K562 (cell line): ENCODE results near the gene RSAD1. TPM values are rescaled to one million over a fixed set of nuclear protein-coding genes. Genes with fewer than 3 reads are reported as not detected.
A peak's percentile ranks its signal among the peaks of the same experiment; 100 is the strongest.

Experiments
- ATAC-seq: fragments of 200-7000 bp; cut with Tn5 transposase; 3 replicates; pipeline ENCODE4 v1.9.1; 2020; ENCODE audit warnings: moderate library complexity
- BruUV-seq: library from RNA; stranded (reverse); fragments of 400-500 nt; replicated peaks from 2 replicates; lab custom pipeline; 2021; lab: Mats Ljungman, UMichigan
- CTCF ChIA-PET: fragments of 300-600 bp; formaldehyde crosslinking; extraction: SDS; loops from one replicate; lab custom pipeline; 2021; ENCODE audit warnings: low intra/inter-chr PET ratio; lab: Yijun Ruan, JAX
- POLR2A ChIA-PET: fragments of 300-600, 350-650 bp; sonication (Branson Sonifier 250); formaldehyde crosslinking; extraction: SDS; loops from one replicate; lab custom pipeline; 2021; ENCODE audit warnings: antibody characterized with exemption, inconsistent platforms; lab: Yijun Ruan, JAX
- DNase-seq, 4 experiments: peaks; one replicate each; pipeline versions ENCODE4 v3.0.0 to v3.0.0-alpha.2; 2011 to 2018; ENCODE audit warnings: low spot score in 3 of 4, mixed read lengths in 3 of 4; ENCODE audit errors: extremely low read depth in 1 of 4
- FAIRE-seq: peaks from 2 replicates; lab custom pipeline; 2011; peaks lifted over from hg19 to GRCh38; lab: Jason Lieb, UNC
- H2AFZ ChIP-seq: 2 replicates; pipeline ENCODE4 v1.6.0; 2011; ENCODE audit warnings: low read depth, low read length, control low read depth, inconsistent platforms
- H3K27ac ChIP-seq: fragments of 200-600 bp; 3 replicates; pipeline ENCODE4 v1.8.0; 2011; ENCODE audit warnings: low read depth, mild to moderate bottlenecking, control low read depth, inconsistent platforms, low read length, moderate library complexity, mixed read lengths; ENCODE audit errors: extremely low read depth
- H3K27me3 ChIP-seq, 2 experiments: fragments of 300-600 bp in 1 of 2; 2 replicates in 1 of 2; 3 replicates in 1 of 2; pipeline versions ENCODE4 v1.6.0 to v1.8.0; 2011; ENCODE audit warnings: inconsistent platforms in 2 of 2, low read length in 2 of 2, mild to moderate bottlenecking in 1 of 2, mixed read lengths in 1 of 2, moderate library complexity in 1 of 2; ENCODE audit not compliant: control insufficient read depth in 2 of 2, insufficient read depth in 2 of 2
- H3K36me3 ChIP-seq: fragments of 300-600 bp; 3 replicates; pipeline ENCODE4 v1.8.0; 2011; ENCODE audit warnings: mild to moderate bottlenecking, low read length, inconsistent platforms; ENCODE audit not compliant: control insufficient read depth, insufficient read depth
- H3K4me1 ChIP-seq, 2 experiments: fragments of 200-600 bp in 1 of 2; replicated peaks in 1 of 2; 2 replicates in 1 of 2; 3 replicates in 1 of 2; pipeline versions ENCODE4 v1.5.1 to v1.8.0; 2011; ENCODE audit warnings: inconsistent platforms in 2 of 2, low read length in 2 of 2, mild to moderate bottlenecking in 1 of 2, mixed read lengths in 1 of 2, moderate library complexity in 1 of 2; ENCODE audit not compliant: control insufficient read depth in 2 of 2, insufficient read depth in 2 of 2
- H3K4me2 ChIP-seq: 2 replicates; pipeline ENCODE4 v1.6.1; 2011; ENCODE audit warnings: low read length, control low read depth, inconsistent platforms, mixed read lengths; ENCODE audit not compliant: insufficient read depth
- H3K4me3 ChIP-seq: fragments of 200-600 bp; sonication (generic), shearing (Covaris generic); 2 replicates; pipeline ENCODE4 v1.5.1; 2016; ENCODE audit warnings: control low read depth, inconsistent platforms
- H3K79me2 ChIP-seq: fragments of 200-600 bp; 3 replicates; pipeline ENCODE4 v1.8.0; 2011; ENCODE audit warnings: low read length, inconsistent platforms; ENCODE audit not compliant: control insufficient read depth, insufficient read depth
- H3K9ac ChIP-seq, 2 experiments: 2 replicates each; pipeline versions ENCODE4 v1.6.0 to v1.6.1; 2011; ENCODE audit warnings: low read depth in 2 of 2, low read length in 2 of 2, control low read depth in 1 of 2, inconsistent platforms in 1 of 2, mild to moderate bottlenecking in 1 of 2, mixed read lengths in 1 of 2; ENCODE audit not compliant: insufficient read depth in 1 of 2
- H3K9me1 ChIP-seq: one replicate; pipeline ENCODE4 v1.6.0; 2011; ENCODE audit warnings: inconsistent platforms, mild to moderate bottlenecking, low read length, moderate library complexity; ENCODE audit not compliant: control insufficient read depth, insufficient read depth
- H3K9me3 ChIP-seq: replicated peaks from 2 replicates; pipeline ENCODE4 v1.5.1; 2011; ENCODE audit warnings: low read depth, low read length, inconsistent platforms; ENCODE audit not compliant: control insufficient read depth, insufficient read depth
- H4K20me1 ChIP-seq: replicated peaks from 2 replicates; pipeline ENCODE4 v1.6.1; 2011; ENCODE audit warnings: low read length, inconsistent platforms, mixed read lengths; ENCODE audit not compliant: control insufficient read depth, insufficient read depth
- CBX8 ChIP-seq: fragments of 200-600 bp; sonication (generic); IDR thresholded peaks from 2 replicates; pipeline ENCODE4 v1.6.1; 2012; ENCODE audit warnings: borderline replicate concordance, mixed run types, low read depth, mild to moderate bottlenecking, moderate library complexity, mixed read lengths, low read length, control low read depth, inconsistent platforms; ENCODE audit not compliant: poor library complexity, severe bottlenecking; ENCODE audit errors: extremely low read depth
- CSDE1 ChIP-seq, 2 experiments: fragments of 450-650 bp; IDR thresholded peaks; 2 replicates each; pipeline ENCODE4 v1.6.1; 2016; ENCODE audit warnings: mild to moderate bottlenecking in 1 of 2
- EGR1 ChIP-seq: fragments of 450-650 bp; conservative IDR thresholded peaks from 2 replicates; pipeline ENCODE4 v1.6.1; 2017; ENCODE audit warnings: mild to moderate bottlenecking
- MCM5 ChIP-seq: fragments of 450-650 bp; IDR thresholded peaks from 2 replicates; pipeline ENCODE4 v1.6.1; 2016; ENCODE audit warnings: low read depth
- OTX1 ChIP-seq: fragments of 450-650 bp; formaldehyde crosslinking; IDR thresholded peaks from 2 replicates; pipeline ENCODE4 v1.4.0; 2022; ENCODE audit warnings: mild to moderate bottlenecking
- TAL1 ChIP-seq: fragments of 450-650 bp; IDR thresholded peaks from 2 replicates; pipeline ENCODE4 v1.6.1; 2016; ENCODE audit warnings: mild to moderate bottlenecking
- WGBS: fragments of 100-300 bp; shearing (Covaris generic); methylation state at CpG from one replicate; pipeline ENCODE4 v1.1.6; 2016; ENCODE audit warnings: low coverage, mixed read lengths; ENCODE audit not compliant: insufficient coverage; ENCODE audit errors: missing lambda C conversion rate; 5-methylcytosine and 5-hydroxymethylcytosine counted together
- in situ Hi-C: fragments of 300-500 bp; cut with MboI; formaldehyde crosslinking; loops from 4 replicates; pipeline ENCODE4 v1.15.0; 2018; ENCODE audit warnings: inconsistent platforms, mixed read lengths
- intact Hi-C: fragments of 100-400 bp; cut with micrococcal nuclease; formaldehyde crosslinking; loops from 2 replicates; pipeline ENCODE4 v1.14.2; 2022
- polyA plus RNA-seq, 8 experiments: library from polyadenylated mRNA; depleted of rRNA in 4 of 8; stranded (reverse) in 5 of 8; unstranded in 3 of 8; fragments of >200 nt; fragmentation: Nextera tagmentation in 2 of 8; fragmentation: Illumina TruSeq in 1 of 8; extraction: Ambion mirVana in 2 of 8; extraction: Trizol in 1 of 8; gene quantifications; 2 replicates each; pipeline versions ENCODE4 v1.2.1 to v1.2.3, GENCODE V29; 2011 to 2014; ENCODE audit warnings: inconsistent platforms in 1 of 8, missing spikeins in 1 of 8
- total RNA-seq, 7 experiments: library from RNA; depleted of rRNA in 6 of 7; stranded (reverse); fragments of >200 nt in 6 of 7; fragmentation: Illumina TruSeq in 2 of 7; extraction: Trizol in 2 of 7; gene quantifications; 2 replicates each; pipeline versions ENCODE4 v1.2.1 to v1.2.3, GENCODE V29; 2011 to 2021; ENCODE audit warnings: low replicate concordance in 1 of 7

RSAD1 gene
- total and polyA plus RNA-seq, 9 of the 15 experiments (the other 6 are each of a cell fraction or from before 2014, with no cell fraction given): 4.5 to 42.5 (median 26.8) TPM

DNA sequence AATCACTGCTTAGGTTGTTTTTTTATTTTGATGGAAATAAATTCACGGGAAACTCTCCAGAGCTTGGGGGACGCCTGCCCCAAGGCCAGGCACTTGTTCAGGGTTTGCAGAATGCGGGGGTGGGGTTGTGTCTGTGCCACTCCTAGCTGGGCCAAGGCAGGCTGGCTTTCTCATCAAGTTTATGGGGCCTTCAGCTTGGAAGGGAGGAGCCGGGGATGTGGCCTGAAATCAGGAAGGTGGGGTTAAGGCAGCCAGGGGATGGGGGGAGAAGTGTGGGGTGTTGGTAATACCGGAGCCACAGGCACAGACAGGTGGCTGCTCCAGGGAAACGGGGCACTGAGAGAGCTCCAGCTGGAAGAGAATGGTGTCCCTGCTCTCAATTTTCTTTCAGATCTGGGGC lies 8.2 kb upstream of the RSAD1 start:
- Histone ChIP-seq H4K20me1 (peaks cover 12% of the 10 kb centered on the region), H2AFZ (no peak overlapping the region), H3K27me3 (peaks cover 27 to 77% of the 10 kb centered on the region in 2 experiments; a peak in 4 of 5 replicates), H3K9me1 (no peaks in the 10 kb centered on the region), H3K9me3 (no peaks in the 10 kb centered on the region), H3K4me3 (no peak overlapping the region), H3K79me2 (no peaks in the 10 kb centered on the region), H3K36me3 (no peaks in the 10 kb centered on the region), H3K4me1 (peaks cover 0 to 25% of the 10 kb centered on the region in 2 experiments; a peak in 2 of 5 replicates), H3K4me2 (no peak overlapping the region), H3K9ac (no peak overlapping the region; a peak in 1 of 4 replicates), H3K27ac (no peak overlapping the region)
- in situ Hi-C loops (no loop called here), intact Hi-C loops (loop anchor here (10.0 kb wide), 1 partner anchor 176 kb away; no protein-coding TSS in a partner anchor)
- WGBS: 11% methylated on average over 6 of the region's 6 CpGs
- ATAC-seq (no peak), DNase-seq (no peak), FAIRE-seq (no peak)
- TF ChIP-seq EGR1: 0 out of 2 replicates have a peak, but pooled peaks have one; percentile 5
- TF ChIP-seq MCM5: no peak
- TF ChIP-seq OTX1 (CRISPR knock-in tag): no peak
- no peak for TF ChIP-seq CSDE1 (IDR thresholded peaks at IDR 0.05)
- no peak for TF ChIP-seq CBX8
- TF ChIP-seq TAL1: no peak
- no TSS peak for BruUV-seq
- ChIA-PET CTCF (no interaction called here), POLR2A (interaction anchor here (0.6 kb wide), 1 partner anchor 18 kb away, joined by 3 read pairs; no protein-coding TSS in a partner anchor)
